Breast epithelium (tissue), 3 donors: ENCODE results near the gene GP9.

Experiments used
- CTCF ChIP-seq, 3 donors: fragments of 450-650 bp; IDR thresholded peaks; one replicate each; pipeline ENCODE4 v1.5.1; 2016 to 2017; ENCODE audit warnings: antibody characterized with exemption in 3 of 3, mild to moderate bottlenecking in 3 of 3, moderate library complexity in 3 of 3
- POLR2A ChIP-seq: fragments of 450-650 bp; IDR thresholded peaks from one replicate; pipeline ENCODE4 v1.6.1; 2016; ENCODE audit warnings: antibody characterized with exemption, mild to moderate bottlenecking, moderate library complexity
- POLR2AphosphoS5 ChIP-seq, 3 donors: sonication (generic); formaldehyde crosslinking; IDR thresholded peaks; one replicate each; pipeline ENCODE4 v1.6.1; 2017; ENCODE audit warnings: antibody characterized with exemption in 3 of 3

DNA sequence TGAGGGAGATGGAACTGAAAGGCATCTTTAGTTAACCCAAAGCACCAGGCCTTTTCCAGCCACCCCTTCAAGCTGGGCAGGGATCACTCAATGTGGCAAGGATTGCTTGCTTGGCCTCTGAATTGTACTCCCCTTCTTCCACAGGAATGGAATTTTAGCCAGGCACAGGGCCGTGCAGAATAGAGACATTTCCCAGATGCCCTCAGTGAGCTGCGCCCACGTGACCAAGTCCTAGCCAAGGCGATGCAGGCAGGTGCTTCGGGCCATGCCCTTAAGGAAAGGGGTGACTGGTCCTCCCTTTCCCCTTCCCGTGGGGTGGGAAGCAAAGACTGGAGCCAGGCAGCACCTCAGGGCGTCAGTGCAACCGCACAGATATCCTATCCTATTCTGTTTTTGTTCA, 17.9 kb downstream of the GP9 start:
- TF ChIP-seq POLR2A (no peak), CTCF (IDR thresholded peaks at IDR 0.05) (no peak), POLR2AphosphoS5 (IDR thresholded peaks at IDR 0.05) (no peak)
